Heart left ventricle (tissue), 16 donors: ENCODE results near the gene TMEM163. TPM values are rescaled to one million over a fixed set of nuclear protein-coding genes. Genes with fewer than 3 reads are reported as not detected.

Experiments
- ATAC-seq, 4 donors: fragments of 200-7000 bp; cut with Tn5 transposase; one replicate each; pipeline ENCODE4 v1.9.1; 2020 to 2022; ENCODE audit warnings: moderate library complexity in 4 of 4, mild to moderate bottlenecking in 3 of 4, moderate number of reproducible peaks in 1 of 4
- DNase-seq, 5 donors: peaks; one replicate each; pipeline ENCODE4 v3.0.0-alpha.2; 2020
- H3K27ac ChIP-seq, 12 donors: fragments of 200-600 bp; sonication (generic) in 4 of 12; one replicate each; pipeline versions ENCODE4 v1.5.0 to v1.8.0; 2016 to 2022; ENCODE audit warnings: mild to moderate bottlenecking in 2 of 12
- H3K27me3 ChIP-seq, 9 donors: fragments of 200-600 bp; sonication (generic) in 2 of 9; one replicate each; pipeline versions ENCODE4 v1.5.1 to v1.8.0; 2016 to 2022; ENCODE audit warnings: mild to moderate bottlenecking in 3 of 9
- H3K36me3 ChIP-seq, 9 donors: fragments of 200-600 bp; sonication (generic) in 2 of 9; one replicate each; pipeline versions ENCODE4 v1.5.0 to v1.8.0; 2018 to 2022; ENCODE audit warnings: mild to moderate bottlenecking in 2 of 9
- H3K4me1 ChIP-seq, 12 donors: fragments of 200-600 bp; sonication (generic) in 4 of 12; one replicate each; pipeline versions ENCODE4 v1.5.0 to v1.8.0; 2016 to 2022; ENCODE audit warnings: mild to moderate bottlenecking in 3 of 12
- H3K4me3 ChIP-seq, 12 donors: fragments of 200-600 bp; sonication (generic) in 4 of 12; one replicate each; pipeline versions ENCODE4 v1.5.0 to v1.8.0; 2017 to 2022; ENCODE audit warnings: mild to moderate bottlenecking in 9 of 12, moderate library complexity in 4 of 12
- H3K9me3 ChIP-seq, 12 donors: fragments of 200-600 bp; sonication (generic) in 4 of 12; one replicate each; pipeline versions ENCODE4 v1.5.0 to v1.8.0; 2016 to 2022; ENCODE audit warnings: mild to moderate bottlenecking in 1 of 12
- CTCF ChIP-seq, 12 donors: fragments of 200-600 bp; sonication (generic) in 4 of 12; IDR thresholded peaks; one replicate each; pipeline versions ENCODE4 v1.5.0 to v1.8.0; 2018 to 2022; ENCODE audit warnings: antibody characterized with exemption in 12 of 12, mild to moderate bottlenecking in 5 of 12
- POLR2A ChIP-seq, 2 donors: fragments of 450-650 bp; IDR thresholded peaks; one replicate each; pipeline ENCODE4 v1.6.1; 2017; ENCODE audit warnings: antibody characterized with exemption in 2 of 2, mild to moderate bottlenecking in 2 of 2, moderate library complexity in 2 of 2
- WGBS, 4 donors: extraction: QIAGEN DNeasy Blood & Tissue Kit in 2 of 4; methylation state at CpG; one replicate each; pipeline versions ENCODE4 v1.1.5 to v1.1.7; 2013 to 2018; 5-methylcytosine and 5-hydroxymethylcytosine counted together
- intact Hi-C, 10 donors: fragments of 100-400 bp; cut with DNase I; formaldehyde crosslinking; loops; one replicate each; pipeline versions ENCODE4 v1.11.1 to v1.14.2; 2022
- polyA plus RNA-seq, 2 donors: library from polyadenylated mRNA; stranded (reverse); fragments of 200-250 nt; gene quantifications; one replicate each; pipeline ENCODE4 v1.2.3, GENCODE V29; 2013
- total RNA-seq, 9 donors: library from RNA; depleted of rRNA in 2 of 9; stranded (reverse); fragments of >200 nt in 2 of 9; fragmentation: NEBNext Ultra II Directional in 3 of 9; extraction: Animal tissue kit (Norgen Biotek cat#: 25700) in 3 of 9; gene quantifications; one replicate each; pipeline versions ENCODE4 v1.1.0 to v1.2.4, GENCODE V29; 2016 to 2023
- donor health status: ischemic (EF 13 %, LVEDD 7.1; RV severe dilation, severe dysfunction).
- donor health status: healthy with polysubstance abuse.
- donor health status: DM: no; HTN: yes; CAD: no.
- donor health status: DM: no; HTN: no; CAD: no.
- donor health status: ischemic (EF 25% LVEDD 6.9; RV normal size, moderate dysfunction).
- donor health status: ischemic (EF 25% LVEDD 5.7; RV mildly dilated, moderate dysfunction).
- donor health status: healthy.
- donor health status: DM: yes; HTN: yes; CAD: no.
- donor health status: ischemic (EF 35%, LVEDD 5.7; RV mildly dilated, moderate dysfunction).
- donor health status: nonischemic (EF 11% LVEDD 7.7; RV severe dilation, severe dysfunction).
- donor health status: DM: yes; HTN: yes; CAD: no.
- donor health status: PGD.
- donor health status: ischemic (EF 29% LVEDD 5.4; RV normal size, mild dysfunction).
- donor health status: nonischemic (EF 23%, LVEDD 6.1; RV moderate dilation, normal function).

Gene TMEM163
- total and polyA plus RNA-seq, 11 donors: 0.14 to 1.4 (median 0.47) TPM

GRCh38 chr2:134713606-134714005 lies 5.2 kb downstream of the TMEM163 start:
- ATAC-seq: no peak
- H3K4me1 ChIP-seq: peaks cover 0 to 25% (median 8%) of the 10 kb centered on the region in 12 donors
- no peaks in the 10 kb centered on the region for H3K36me3 ChIP-seq
- peaks cover 17 to 79% (median 35%) of the 10 kb centered on the region in 9 donors for H3K27me3 ChIP-seq
- intact Hi-C loops: no loop called here
- WGBS, 4 donors: 84 to 97% (median 91%) methylated on average over 1 of the region's 1 CpG
- TF ChIP-seq CTCF (IDR thresholded peaks at IDR 0.05) (no peak), POLR2A (IDR thresholded peaks at IDR 0.05) (no peak)
- no peaks in the 10 kb centered on the region for H3K9me3 ChIP-seq
- no peak overlapping the region for H3K4me3 ChIP-seq
- DNase-seq: no peak
- no peak overlapping the region for H3K27ac ChIP-seq

- intact Hi-C loops: no loop called here
- 60 to 66% (median 63%) methylated on average over 11 of the region's 11 CpGs for WGBS, 4 donors
- H3K27me3 ChIP-seq: peaks cover 13 to 79% (median 31%) of the 10 kb centered on the region in 9 donors
- TF ChIP-seq CTCF (IDR thresholded peaks at IDR 0.05) (no peak), POLR2A (IDR thresholded peaks at IDR 0.05) (no peak)
- H3K4me3 ChIP-seq: no peak overlapping the region
- ATAC-seq: no peak
- peaks cover 0 to 23% (median 6%) of the 10 kb centered on the region in 12 donors for H3K4me1 ChIP-seq
- H3K36me3 ChIP-seq: no peaks in the 10 kb centered on the region
- no peak overlapping the region for H3K27ac ChIP-seq
- H3K9me3 ChIP-seq: no peaks in the 10 kb centered on the region
- DNase-seq: no peak
Observed at GRCh38 chr2:134713176-134713575, 5.6 kb downstream of the TMEM163 start.

GRCh38 chr2:134712736-134713135 lies 6.1 kb downstream of the TMEM163 start:
- Histone ChIP-seq H3K27ac (no peak overlapping the region), H3K36me3 (no peaks in the 10 kb centered on the region), H3K27me3 (peaks cover 9 to 75% (median 27%) of the 10 kb centered on the region in 9 donors), H3K4me1 (peaks cover 0 to 19% (median 2%) of the 10 kb centered on the region in 12 donors), H3K9me3 (no peaks in the 10 kb centered on the region), H3K4me3 (no peak overlapping the region)
- intact Hi-C loops: no loop called here
- no peak for TF ChIP-seq POLR2A (IDR thresholded peaks at IDR 0.05)
- TF ChIP-seq CTCF (IDR thresholded peaks at IDR 0.05): no peak
- DNase-seq (no peak), ATAC-seq (no peak)
- WGBS, 4 donors: 58 to 76% (median 74%) methylated on average over 4 of the region's 4 CpGs

GRCh38 chr2:134712299-134712698 lies 6.5 kb downstream of the TMEM163 start:
- Histone ChIP-seq H3K27ac (no peak overlapping the region), H3K9me3 (no peaks in the 10 kb centered on the region), H3K36me3 (no peaks in the 10 kb centered on the region), H3K4me1 (peaks cover 0 to 17% (median 0%) of the 10 kb centered on the region in 12 donors), H3K27me3 (peaks cover 6 to 70% (median 22%) of the 10 kb centered on the region in 9 donors), H3K4me3 (no peak overlapping the region)
- WGBS, 4 donors: 34 to 52% (median 40%) methylated on average over 3 of the region's 3 CpGs
- ATAC-seq (no peak), DNase-seq (no peak)
- intact Hi-C loops: no loop called here
- TF ChIP-seq POLR2A (IDR thresholded peaks at IDR 0.05) (no peak), CTCF (IDR thresholded peaks at IDR 0.05) (no peak)
